GM23248 (cell line): ENCODE data around the gene AFM. TPM values are rescaled to one million over a fixed set of nuclear protein-coding genes. Genes with fewer than 3 reads are reported as not detected.
A peak's percentile ranks its signal among the peaks of the same experiment; 100 is the strongest.

Source experiments
- DNase-seq: peaks from one replicate; pipeline ENCODE4 v3.0.0-alpha.2; 2015
- H2AFZ ChIP-seq: fragments of 200-600 bp; sonication (generic); 2 replicates; pipeline ENCODE4 v1.6.1; 2016; ENCODE audit warnings: antibody characterized with exemption
- H3F3A ChIP-seq: fragments of 200-600 bp; sonication (generic); 2 replicates; pipeline ENCODE4 v1.6.1; 2016; ENCODE audit warnings: mild to moderate bottlenecking, antibody characterized with exemption, mixed run types; ENCODE audit not compliant: insufficient read depth
- H3K27ac ChIP-seq: fragments of 200-600 bp; sonication (generic); 2 replicates; pipeline ENCODE4 v1.5.1; 2016; ENCODE audit warnings: mild to moderate bottlenecking
- H3K27me3 ChIP-seq: fragments of 200-600 bp; sonication (generic); replicated peaks from 2 replicates; pipeline ENCODE4 v1.6.1; 2016; ENCODE audit warnings: mild to moderate bottlenecking; ENCODE audit not compliant: insufficient read depth
- H3K36me3 ChIP-seq: fragments of 200-600 bp; sonication (generic); 2 replicates; pipeline ENCODE4 v1.6.1; 2016; ENCODE audit warnings: low read depth, mild to moderate bottlenecking
- H3K4me1 ChIP-seq: fragments of 200-600 bp; sonication (generic); 2 replicates; pipeline ENCODE4 v1.6.1; 2016; ENCODE audit warnings: mild to moderate bottlenecking; ENCODE audit not compliant: insufficient read depth
- H3K4me2 ChIP-seq: fragments of 200-600 bp; sonication (generic); one replicate; pipeline ENCODE4 v1.6.1; 2016; ENCODE audit warnings: mild to moderate bottlenecking; ENCODE audit not compliant: unreplicated experiment
- H3K4me3 ChIP-seq: fragments of 200-600 bp; sonication (generic); 2 replicates; pipeline ENCODE4 v1.5.1; 2016; ENCODE audit warnings: mild to moderate bottlenecking
- H3K79me2 ChIP-seq: fragments of 200-600 bp; sonication (generic); 2 replicates; pipeline ENCODE4 v1.6.1; 2016; ENCODE audit warnings: mild to moderate bottlenecking; ENCODE audit not compliant: insufficient read depth
- H3K9ac ChIP-seq: fragments of 200-600 bp; sonication (generic); 2 replicates; pipeline ENCODE4 v1.6.1; 2016; ENCODE audit warnings: mild to moderate bottlenecking
- H3K9me2 ChIP-seq: fragments of 200-600 bp; sonication (generic); 2 replicates; pipeline ENCODE4 v1.6.1; 2016; ENCODE audit warnings: mixed run types, mild to moderate bottlenecking, moderate library complexity; ENCODE audit not compliant: insufficient read depth
- H3K9me3 ChIP-seq: fragments of 200-600 bp; sonication (generic); one replicate; pipeline ENCODE4 v1.6.1; 2017; ENCODE audit warnings: low read depth
- H4K20me1 ChIP-seq: fragments of 200-600 bp; sonication (generic); 2 replicates; pipeline ENCODE4 v1.6.0; 2016; ENCODE audit not compliant: insufficient read depth
- EZH2 ChIP-seq: fragments of 200-600 bp; sonication (generic); IDR thresholded peaks from 2 replicates; pipeline ENCODE4 v1.6.1; 2018; ENCODE audit warnings: antibody characterized with exemption, mild to moderate bottlenecking; ENCODE audit not compliant: insufficient read depth, poor library complexity, severe bottlenecking
- EZH2phosphoT487 ChIP-seq: fragments of 200-600 bp; sonication (generic); IDR thresholded peaks from 2 replicates; pipeline ENCODE4 v1.6.1; 2018; ENCODE audit warnings: antibody characterized with exemption, moderate library complexity, mild to moderate bottlenecking, low read depth; ENCODE audit not compliant: insufficient read depth
- WGBS, 2 experiments: methylation state at CpG; one replicate each; pipeline ENCODE4 v1.1.6; 2015 to 2017; ENCODE audit warnings: low lambda C conversion rate in 2 of 2, low coverage in 1 of 2; ENCODE audit errors: missing lambda C conversion rate in 2 of 2; 5-methylcytosine and 5-hydroxymethylcytosine counted together
- in situ Hi-C: fragments of 300-500 bp; cut with MboI; formaldehyde crosslinking; loops from 2 replicates; pipeline ENCODE4 v1.15.0; 2020
- polyA plus RNA-seq: library from polyadenylated mRNA; unstranded; fragments of >200 nt; fragmentation: Nextera tagmentation; extraction: Ambion mirVana; gene quantifications from 2 replicates; pipeline ENCODE4 v1.2.1, GENCODE V29; 2016
- total RNA-seq: library from RNA; depleted of rRNA; stranded (reverse); fragments of >200 nt; shearing (Covaris generic); gene quantifications from 2 replicates; pipeline ENCODE4 v1.2.3, GENCODE V29; 2014

Gene AFM
- total and polyA plus RNA-seq, 2 experiments from 2014 or later: not detected

DNA sequence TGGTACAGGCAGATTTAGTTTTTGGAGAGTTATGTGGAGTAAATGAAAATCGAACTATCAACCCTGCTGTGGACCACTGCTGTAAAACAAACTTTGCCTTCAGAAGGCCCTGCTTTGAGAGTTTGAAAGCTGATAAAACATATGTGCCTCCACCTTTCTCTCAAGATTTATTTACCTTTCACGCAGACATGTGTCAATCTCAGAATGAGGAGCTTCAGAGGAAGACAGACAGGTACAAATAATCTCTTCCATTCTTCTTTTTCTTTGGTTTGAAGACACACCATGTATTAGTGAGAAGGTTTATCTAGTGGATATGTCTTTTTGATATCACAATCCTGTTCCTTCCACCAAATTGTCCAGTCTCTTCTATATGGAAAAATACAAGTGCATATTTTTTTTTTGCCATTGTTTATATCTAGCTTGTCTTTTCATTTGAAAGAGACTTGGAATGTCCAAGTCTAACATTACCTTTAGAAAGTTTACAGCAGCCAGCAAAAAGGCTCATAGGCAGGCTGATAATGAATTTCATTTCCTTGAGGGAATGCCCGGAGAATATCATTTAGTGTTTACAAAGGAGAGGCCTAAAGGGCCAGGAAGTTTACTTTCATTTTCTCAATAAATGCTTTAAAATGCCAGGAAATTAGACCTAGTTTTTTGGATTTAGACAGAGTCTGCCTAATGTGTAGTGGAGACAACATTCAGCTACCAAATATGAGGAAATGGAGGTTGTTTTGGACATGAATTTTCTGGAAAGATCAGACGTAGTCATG, 18.6 kb downstream of the AFM start:
- WGBS, 2 experiments: 67% methylated on average over 4 of the region's 4 CpGs
- H2AFZ ChIP-seq: peak overlapping the region; percentile 78
- no peaks in the 10 kb centered on the region for H3K36me3 ChIP-seq
- no peaks in the 10 kb centered on the region for H3K4me1 ChIP-seq
- H3K4me3 ChIP-seq: peak overlapping the region; percentile 37
- DNase-seq: peak; percentile 2
- H3K9me2 ChIP-seq: no peaks in the 10 kb centered on the region
- no peaks in the 10 kb centered on the region for H4K20me1 ChIP-seq
- H3K27me3 ChIP-seq: no peaks in the 10 kb centered on the region
- H3K9ac ChIP-seq: 0 out of 2 replicates have a peak overlapping the region, but pooled peaks have one; percentile 6
- peak overlapping the region; percentile 56 for H3K4me2 ChIP-seq
- no peaks in the 10 kb centered on the region for H3K79me2 ChIP-seq
- H3K9me3 ChIP-seq: no peaks in the 10 kb centered on the region
- in situ Hi-C loops: no loop called here
- no peak overlapping the region for H3K27ac ChIP-seq
- no peaks in the 10 kb centered on the region for H3F3A ChIP-seq
- no peak for TF ChIP-seq EZH2phosphoT487
- TF ChIP-seq EZH2: no peak

DNA sequence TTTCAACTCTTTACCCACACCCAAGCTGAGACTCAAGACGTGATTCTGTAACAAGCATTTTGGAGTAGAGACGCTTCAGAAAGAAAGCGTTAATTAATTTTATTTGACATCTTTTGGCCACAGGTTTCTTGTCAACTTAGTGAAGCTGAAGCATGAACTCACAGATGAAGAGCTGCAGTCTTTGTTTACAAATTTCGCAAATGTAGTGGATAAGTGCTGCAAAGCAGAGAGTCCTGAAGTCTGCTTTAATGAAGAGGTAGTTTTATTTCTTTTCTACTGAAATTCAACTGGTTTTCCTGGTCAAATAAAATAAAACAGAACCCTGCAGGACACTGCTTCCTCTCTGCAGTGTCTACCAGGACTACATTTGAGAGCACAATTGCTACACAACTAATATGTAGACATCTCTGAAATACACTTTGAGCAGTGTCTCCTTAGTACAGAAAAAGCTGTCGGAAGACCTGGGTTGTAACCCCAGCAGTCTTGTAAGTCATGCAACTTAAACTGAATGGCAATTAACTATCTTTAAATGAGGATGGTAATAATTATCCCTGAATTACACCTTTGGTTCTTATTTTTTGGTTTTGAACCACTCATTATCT, 20.2 kb downstream of the AFM start:
- no peaks in the 10 kb centered on the region for H3K4me1 ChIP-seq
- H3K9me2 ChIP-seq: no peaks in the 10 kb centered on the region
- H3K36me3 ChIP-seq: no peaks in the 10 kb centered on the region
- no peaks in the 10 kb centered on the region for H4K20me1 ChIP-seq
- no peak overlapping the region for H3K4me3 ChIP-seq
- no peaks in the 10 kb centered on the region for H3K9me3 ChIP-seq
- 72 to 74% methylated on average over 5 of the region's 5 CpGs for WGBS, 2 experiments
- no peak for DNase-seq
- H3F3A ChIP-seq: no peaks in the 10 kb centered on the region
- in situ Hi-C loops: no loop called here
- H3K9ac ChIP-seq: no peak overlapping the region
- H3K4me2 ChIP-seq: no peak overlapping the region
- H3K27me3 ChIP-seq: no peaks in the 10 kb centered on the region
- H3K27ac ChIP-seq: no peak overlapping the region
- TF ChIP-seq EZH2 (no peak), EZH2phosphoT487 (no peak)
- no peak overlapping the region for H2AFZ ChIP-seq
- no peaks in the 10 kb centered on the region for H3K79me2 ChIP-seq

- Histone ChIP-seq H3K27me3 (no peaks in the 10 kb centered on the region), H3K4me2 (no peak overlapping the region), H2AFZ (no peak overlapping the region), H3K79me2 (no peaks in the 10 kb centered on the region), H3K9me2 (no peaks in the 10 kb centered on the region), H3K4me3 (no peak overlapping the region), H3K9me3 (no peaks in the 10 kb centered on the region), H3F3A (no peaks in the 10 kb centered on the region), H3K4me1 (no peaks in the 10 kb centered on the region), H4K20me1 (no peaks in the 10 kb centered on the region), H3K9ac (no peak overlapping the region), H3K36me3 (no peaks in the 10 kb centered on the region), H3K27ac (no peak overlapping the region)
- DNase-seq: no peak
- in situ Hi-C loops: no loop called here
- TF ChIP-seq EZH2phosphoT487: no peak
- TF ChIP-seq EZH2: no peak
- WGBS, 2 experiments: 41 to 42% methylated on average over 2 of the region's 2 CpGs
Measured at GRCh38 chr4:73505567-73505966, 24.0 kb downstream of the AFM start.

GRCh38 chr4:73507541-73507940, 26.0 kb downstream of the AFM start:
- Histone ChIP-seq H3K27ac (no peak overlapping the region), H3K9me3 (no peaks in the 10 kb centered on the region), H3K79me2 (no peaks in the 10 kb centered on the region), H3K9me2 (no peaks in the 10 kb centered on the region), H3K4me2 (no peak overlapping the region), H2AFZ (no peak overlapping the region), H3K27me3 (no peaks in the 10 kb centered on the region), H3K9ac (no peak overlapping the region), H3K4me1 (no peaks in the 10 kb centered on the region), H3F3A (no peaks in the 10 kb centered on the region), H3K4me3 (no peak overlapping the region), H3K36me3 (no peaks in the 10 kb centered on the region), H4K20me1 (no peaks in the 10 kb centered on the region)
- TF ChIP-seq EZH2phosphoT487 (no peak), EZH2 (no peak)
- in situ Hi-C loops: no loop called here
- DNase-seq: no peak
